NCI-H146 (cell line): ENCODE data around the gene FAM3D.

Experiments
- DNase-seq: peaks from one replicate; lab custom pipeline; 2025; lab: John Stamatoyannopoulos, UW

The FAM3D gene

DNA sequence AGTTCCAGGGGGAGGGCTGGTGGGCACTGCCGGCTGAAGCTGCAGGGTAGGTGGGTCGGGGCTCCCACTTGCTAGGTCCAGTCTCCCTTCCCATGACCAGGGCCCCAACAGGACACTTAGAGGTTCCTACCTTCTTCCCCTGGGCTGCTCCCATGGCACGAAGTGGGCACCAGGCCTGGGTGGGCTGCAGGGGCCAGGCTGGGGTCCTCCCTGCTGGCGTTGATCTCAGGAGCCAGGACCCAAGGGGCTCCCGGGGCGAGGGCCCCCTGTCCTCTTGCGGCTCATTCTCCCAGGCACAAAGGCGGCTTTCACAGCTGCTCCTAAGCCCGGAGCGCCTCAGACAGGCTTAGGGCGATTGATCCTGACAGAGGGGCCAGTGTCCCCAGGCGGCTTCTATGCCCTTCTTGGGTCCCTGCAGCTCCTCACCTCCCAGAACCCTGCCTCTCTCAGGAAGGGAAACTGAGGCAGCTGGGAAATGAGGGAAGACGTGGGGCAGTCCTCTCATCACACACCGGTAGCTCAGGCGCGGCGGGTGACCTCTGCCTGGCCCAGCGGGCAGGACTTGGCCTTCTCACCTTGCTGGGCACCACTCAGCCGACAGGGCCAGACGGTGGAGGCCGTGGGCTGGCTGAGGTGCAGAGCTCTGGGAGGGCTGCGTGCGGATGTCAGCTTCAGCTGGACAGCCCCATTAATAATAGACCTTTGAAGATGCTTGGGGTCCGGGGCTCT, 39.6 kb downstream of the FAM3D start:
- no peak for DNase-seq

- DNase-seq: no peak
Observed at GRCh38 chr3:58625196-58625824, 41.3 kb downstream of the FAM3D start.

DNA sequence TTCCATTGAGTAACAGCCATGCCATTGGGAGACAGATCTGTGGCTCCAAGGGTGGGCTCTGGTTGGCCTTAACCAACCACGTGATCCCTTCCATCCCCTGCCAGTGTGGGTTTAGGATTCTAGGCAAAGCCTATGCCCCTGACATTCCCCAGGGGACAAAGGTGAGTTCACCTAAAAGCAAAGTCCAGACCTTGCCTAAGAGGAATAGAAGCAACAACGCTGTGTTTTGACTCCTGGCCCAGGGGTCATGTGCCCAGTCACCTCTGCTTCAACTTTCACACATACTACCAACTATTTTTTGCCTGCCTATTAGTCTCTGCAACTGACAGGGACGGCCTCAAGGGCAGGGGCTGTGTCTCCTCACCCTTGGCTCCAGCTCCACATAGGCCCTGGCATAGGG, 42.0 kb downstream of the FAM3D start:
- no peak for DNase-seq

GRCh38 chr3:58623961-58624360, 42.6 kb downstream of the FAM3D start:
- no peak for DNase-seq

DNA sequence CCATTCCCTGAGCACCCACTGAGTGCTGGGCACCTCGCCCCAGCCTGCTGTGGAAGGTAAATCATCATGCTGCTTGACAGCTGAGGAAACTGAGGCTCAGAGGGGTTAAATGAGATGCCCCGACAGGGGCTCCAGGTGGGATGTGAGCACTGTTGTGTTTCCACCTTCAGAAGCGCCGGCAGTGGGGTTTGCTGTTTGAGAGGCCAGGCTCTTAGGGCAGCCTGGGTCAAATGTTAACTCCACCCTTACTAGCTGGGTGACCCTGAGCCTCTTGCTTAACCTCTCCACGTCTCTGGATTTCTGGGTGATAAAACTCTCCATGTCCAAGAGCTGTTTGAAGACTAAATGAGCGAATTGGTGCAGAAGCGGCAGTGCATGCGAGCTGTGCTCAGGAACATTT, 43.1 kb downstream of the FAM3D start:
- DNase-seq: no peak

DNA sequence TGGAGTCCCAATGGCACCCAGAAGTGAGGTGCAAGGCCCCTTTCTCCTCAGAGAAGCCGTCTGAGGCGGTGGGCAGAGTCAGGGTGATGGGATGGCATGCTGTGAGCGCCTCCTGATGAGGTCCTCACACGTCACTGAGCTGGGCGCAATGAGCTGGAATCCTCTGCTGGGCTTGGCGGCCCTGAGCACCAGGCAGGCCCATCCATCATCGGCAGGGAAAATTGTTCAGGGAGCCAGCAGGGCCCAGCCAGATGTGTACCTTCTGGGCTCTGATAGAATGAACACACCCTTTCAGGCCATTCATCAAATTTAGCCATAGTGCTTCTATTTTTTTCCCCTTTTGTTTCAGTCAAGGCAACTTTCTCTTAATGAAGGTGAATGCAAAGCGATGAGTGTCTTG, 43.7 kb downstream of the FAM3D start:
- no peak for DNase-seq

- DNase-seq: no peak
Observed at GRCh38 chr3:58622436-58622835, 44.1 kb downstream of the FAM3D start.

DNA sequence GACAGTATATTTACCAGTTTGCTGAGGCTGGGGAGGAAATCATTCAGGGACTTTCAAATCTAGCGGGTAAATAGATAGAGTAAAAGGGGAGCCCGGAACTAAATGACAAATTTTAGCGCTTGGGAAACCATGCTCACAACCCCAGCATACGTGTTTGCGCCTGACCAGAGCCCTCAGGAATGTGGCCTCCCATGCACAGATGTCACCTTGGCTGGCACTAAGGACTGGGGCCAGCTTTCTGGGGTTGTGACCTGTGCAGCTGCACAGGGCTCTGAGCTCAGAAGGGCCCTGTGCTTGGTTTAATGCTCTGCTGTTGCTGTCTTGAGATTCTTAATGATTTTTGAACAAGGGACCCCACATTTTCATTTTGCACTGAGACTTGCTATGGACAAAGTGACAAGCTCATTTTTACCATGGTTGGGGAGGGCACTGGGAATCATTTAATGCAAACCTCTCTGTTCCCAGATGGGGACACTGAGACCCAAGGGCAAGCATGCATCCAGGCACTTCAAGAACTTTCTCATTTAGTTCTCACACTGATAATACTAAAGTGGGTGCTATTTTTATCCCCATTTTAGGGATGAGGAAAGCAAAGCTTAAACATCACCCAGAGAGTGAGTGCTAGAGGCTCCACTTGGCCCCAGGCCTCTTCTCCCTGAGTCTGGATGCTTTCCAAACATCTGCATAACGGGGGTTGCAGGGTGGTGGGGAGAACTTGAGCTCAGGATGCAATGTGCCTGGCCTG, 45.3 kb downstream of the FAM3D start:
- DNase-seq: no peak

GRCh38 chr3:58620421-58620820, 46.2 kb downstream of the FAM3D start:
- no peak for DNase-seq

DNA sequence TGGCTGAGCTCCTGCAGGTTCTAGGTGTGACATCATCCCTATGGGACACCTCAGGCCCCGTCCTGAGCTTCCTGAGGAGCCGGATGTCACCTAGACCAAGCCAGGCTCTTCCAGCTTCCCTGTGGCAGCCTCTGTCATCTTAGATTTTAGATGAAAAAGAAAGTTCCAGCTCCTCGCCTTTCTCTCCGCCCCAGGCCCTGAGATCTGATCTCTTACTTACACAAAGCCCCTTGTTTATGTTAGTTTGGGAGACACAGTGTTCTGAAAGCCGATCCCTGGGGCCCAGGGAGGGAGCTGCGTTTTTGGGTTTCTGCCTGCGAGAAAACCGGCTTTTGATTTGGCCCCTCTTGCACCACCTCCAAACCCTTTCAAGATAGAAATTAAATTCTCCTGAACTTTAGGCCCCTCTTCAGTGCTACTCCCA, 49.2 kb downstream of the FAM3D start:
- DNase-seq: no peak

DNA sequence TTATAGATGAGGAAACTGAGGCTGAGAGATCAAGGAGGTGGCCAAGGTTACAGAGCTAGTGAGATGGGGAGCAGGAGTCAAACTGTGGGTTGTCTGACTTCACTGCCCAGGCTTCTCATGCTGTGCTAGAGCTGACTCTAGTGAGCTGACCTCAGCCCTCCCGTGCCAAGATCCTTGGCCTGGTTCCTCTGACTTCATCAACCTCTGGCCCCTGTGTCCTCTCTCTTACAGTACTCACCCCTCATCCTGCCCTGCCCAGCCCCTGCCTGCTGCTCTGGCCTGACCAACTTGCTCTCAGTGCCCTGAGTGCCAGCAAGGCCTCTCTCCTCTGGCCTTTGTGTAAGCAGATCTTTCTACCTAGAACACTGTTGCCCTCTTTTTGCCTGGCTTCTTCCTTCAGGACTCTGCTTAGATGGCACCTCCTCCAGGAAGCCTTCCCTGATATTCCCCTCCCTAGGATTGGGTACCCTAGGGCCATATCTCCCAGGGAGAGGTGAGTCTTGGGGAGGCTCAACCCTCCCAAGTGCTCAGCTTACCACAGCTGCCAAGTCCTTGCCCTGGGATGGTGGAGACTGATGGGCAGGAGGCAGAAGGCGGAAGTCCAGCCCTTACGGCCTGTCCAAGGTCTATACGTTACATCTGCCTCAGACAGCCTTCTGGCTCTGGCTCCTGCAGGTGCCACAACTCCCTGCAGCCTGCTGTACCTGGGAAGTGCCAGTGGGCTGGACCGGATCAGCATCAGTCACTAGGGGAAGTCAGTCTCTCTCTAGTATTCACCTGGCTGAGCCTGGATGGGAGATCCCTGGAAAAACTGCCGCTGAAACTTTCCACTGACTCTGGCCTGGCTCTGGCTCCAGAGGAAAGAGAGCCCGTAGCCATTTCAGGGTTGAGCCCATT, 53.1 kb downstream of the FAM3D start:
- DNase-seq: no peak

- DNase-seq: no peak
Observed at GRCh38 chr3:58612830-58613229, 53.7 kb downstream of the FAM3D start.

DNA sequence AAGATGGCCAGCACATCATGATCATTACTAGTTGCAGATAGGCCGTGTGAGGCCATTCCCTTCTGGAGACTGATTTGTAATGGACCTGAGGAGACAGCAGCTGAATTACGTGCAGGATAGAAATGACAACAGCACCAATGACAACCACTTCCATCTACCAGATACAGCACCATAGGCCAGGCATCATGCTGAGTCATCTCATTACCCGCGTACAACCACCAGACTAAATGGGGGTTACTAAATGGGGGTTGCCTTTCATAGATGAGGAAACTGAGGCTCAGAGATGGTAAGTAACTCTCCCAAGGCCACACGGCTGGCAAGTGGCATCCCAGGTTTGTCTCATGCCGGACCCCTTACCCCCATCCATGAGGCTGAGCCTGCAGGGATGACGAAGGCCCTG, 56.6 kb downstream of the FAM3D start:
- DNase-seq: no peak

GRCh38 chr3:58608648-58609047, 57.9 kb downstream of the FAM3D start:
- DNase-seq: no peak

DNA sequence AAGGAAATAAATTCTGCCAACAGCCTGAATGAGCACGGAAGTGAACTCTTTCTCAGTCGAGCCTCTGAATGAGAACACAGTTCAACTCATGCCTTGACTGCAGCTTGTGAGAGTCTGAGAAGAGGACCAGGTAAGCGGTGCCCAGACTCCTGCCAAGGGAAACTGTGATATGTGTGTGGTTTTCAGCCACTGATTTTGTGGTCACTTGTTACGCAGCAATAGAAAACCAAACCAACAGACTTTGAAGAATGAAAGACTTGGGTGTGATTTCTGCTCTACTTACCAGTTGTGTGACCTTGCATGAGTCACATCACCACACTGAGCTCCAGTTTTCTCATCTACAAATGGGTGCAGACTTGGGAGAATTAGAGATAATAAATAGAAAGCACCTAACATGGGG, 58.8 kb downstream of the FAM3D start:
- no peak for DNase-seq

GRCh38 chr3:58606693-58607092, 59.9 kb downstream of the FAM3D start:
- no peak for DNase-seq

DNA sequence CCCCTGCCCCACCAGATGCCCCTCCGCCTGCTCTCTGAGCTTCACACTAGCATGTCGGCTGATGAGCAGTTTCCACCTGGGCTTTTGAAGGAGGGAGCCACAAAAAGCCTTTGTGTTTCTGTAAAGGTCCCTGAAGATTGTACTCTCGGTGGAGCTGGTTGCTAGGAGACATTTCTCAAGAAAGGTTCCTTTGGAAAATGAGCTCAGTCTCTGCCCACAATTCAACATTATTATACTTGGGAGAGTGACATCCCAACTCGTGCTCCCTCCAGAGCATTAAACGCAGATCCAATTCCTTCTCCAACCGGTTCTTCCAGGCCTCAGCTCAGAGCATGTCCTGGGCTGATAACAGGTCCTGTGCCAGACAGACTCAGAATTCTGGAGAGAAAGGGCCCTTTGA, 62.5 kb downstream of the FAM3D start:
- no peak for DNase-seq

DNA sequence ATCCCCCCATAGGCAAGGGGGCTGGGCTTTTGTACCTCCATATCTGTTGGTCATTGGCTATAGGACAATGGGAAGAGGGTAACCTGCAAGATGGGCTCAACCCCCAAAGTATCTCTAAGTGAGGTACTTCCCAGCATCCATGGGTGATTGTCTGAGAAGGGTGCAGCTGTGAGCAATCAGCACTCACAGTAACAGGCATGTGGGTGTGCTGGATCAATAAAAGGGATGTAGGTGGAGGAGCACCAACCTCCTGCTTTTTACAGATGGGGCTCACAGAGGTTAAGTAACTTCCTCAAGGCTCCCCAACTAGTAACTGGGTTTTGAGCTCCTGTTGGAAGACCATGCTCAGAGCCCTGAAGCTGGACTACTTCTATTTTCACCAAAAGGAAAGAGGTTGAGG, 63.0 kb downstream of the FAM3D start:
- DNase-seq: no peak

- no peak for DNase-seq
Observed at GRCh38 chr3:58597770-58598310, 68.7 kb downstream of the FAM3D start.

GRCh38 chr3:58596834-58597518, 69.6 kb downstream of the FAM3D start:
- DNase-seq: no peak

- no peak for DNase-seq
Observed at GRCh38 chr3:58594117-58594516, 72.5 kb downstream of the FAM3D start.
